SU-DHL-6 (cell line): ENCODE measurements around the gene KCNAB3.
A peak's percentile ranks its signal among the peaks of the same experiment; 100 is the strongest.

Source experiments
- H2AFZ ChIP-seq: fragments of 200-600 bp; sonication (generic); 2 replicates; pipeline ENCODE4 v1.6.1; 2014; ENCODE audit warnings: low read depth, mild to moderate bottlenecking, moderate library complexity, mixed read lengths, antibody characterized with exemption, low read length; ENCODE audit not compliant: severe bottlenecking
- H3F3A ChIP-seq: fragments of 200-600 bp; shearing (Covaris generic); 2 replicates; pipeline ENCODE4 v1.6.0; 2016; ENCODE audit warnings: antibody characterized with exemption, mild to moderate bottlenecking; ENCODE audit not compliant: insufficient read depth
- H3K27ac ChIP-seq: fragments of 200-600 bp; sonication (generic); 2 replicates; pipeline ENCODE4 v1.5.1; 2016; ENCODE audit warnings: low read depth, mild to moderate bottlenecking, low read length, moderate library complexity, mixed read lengths
- H3K27me3 ChIP-seq: fragments of 200-600 bp; sonication (generic), shearing (Covaris generic); 2 replicates; pipeline ENCODE4 v1.6.0; 2014; ENCODE audit warnings: mild to moderate bottlenecking, low read length
- H3K36me3 ChIP-seq: fragments of 200-600 bp; sonication (generic); 2 replicates; pipeline ENCODE4 v1.6.1; 2014; ENCODE audit warnings: mild to moderate bottlenecking, low read length, mixed read lengths
- H3K4me2 ChIP-seq: fragments of 300-600, 200-600 bp; shearing (Covaris generic), sonication (generic); 2 replicates; pipeline ENCODE4 v1.6.0; 2014; ENCODE audit warnings: low read length, low read depth, mild to moderate bottlenecking; ENCODE audit not compliant: poor library complexity, severe bottlenecking
- H3K4me3 ChIP-seq: fragments of 200-600 bp; sonication (generic); 2 replicates; pipeline ENCODE4 v1.5.1; 2014; ENCODE audit warnings: antibody characterized with exemption, low read length, mild to moderate bottlenecking, mixed read lengths; ENCODE audit not compliant: insufficient read depth, poor library complexity, severe bottlenecking
- H3K79me2 ChIP-seq: fragments of 200-600 bp; sonication (generic); 2 replicates; pipeline ENCODE4 v1.6.1; 2014; ENCODE audit warnings: mild to moderate bottlenecking, low read length, moderate library complexity; ENCODE audit not compliant: insufficient read depth
- H3K9ac ChIP-seq: fragments of 200-600 bp; sonication (generic); 2 replicates; pipeline ENCODE4 v1.7.0; 2014; ENCODE audit warnings: mild to moderate bottlenecking, low read length
- H3K9me2 ChIP-seq: fragments of 200-600 bp; sonication (generic); replicated peaks from 2 replicates; pipeline ENCODE4 v1.6.1; 2014; ENCODE audit warnings: low read length; ENCODE audit not compliant: insufficient read depth
- H3K9me3 ChIP-seq: fragments of 200-600 bp; sonication (generic); 2 replicates; pipeline ENCODE4 v1.6.1; 2014; ENCODE audit warnings: low read length, mixed read lengths; ENCODE audit not compliant: insufficient read depth
- H4K20me1 ChIP-seq: fragments of 200-600 bp; sonication (generic); 2 replicates; pipeline ENCODE4 v1.6.1; 2014; ENCODE audit warnings: low read depth, mild to moderate bottlenecking, antibody characterized with exemption, low read length, moderate library complexity, mixed read lengths
- CTCF ChIP-seq: fragments of 200-600 bp; sonication (generic); IDR thresholded peaks from one replicate; pipeline ENCODE4 v1.5.1; 2017; ENCODE audit warnings: antibody characterized with exemption, mild to moderate bottlenecking, low read length, moderate library complexity; ENCODE audit not compliant: insufficient read depth, poor library complexity, severe bottlenecking
- EZH2phosphoT487 ChIP-seq: fragments of 200-600 bp; sonication (generic), shearing (Covaris generic); conservative IDR thresholded peaks from 2 replicates; pipeline ENCODE4 v1.6.1; 2018; ENCODE audit warnings: mild to moderate bottlenecking, antibody characterized with exemption, low read length, moderate library complexity, mixed read lengths

The KCNAB3 gene

GRCh38 chr17:7887482-7888183 lies 42.0 kb downstream of the KCNAB3 start:
- Histone ChIP-seq H4K20me1 (no peaks in the 10 kb centered on the region), H3K4me2 (peak overlapping the region; percentile 86), H2AFZ (peak overlapping the region; percentile 68), H3K36me3 (no peaks in the 10 kb centered on the region), H3K9ac (peak overlapping the region; percentile 85), H3K9me2 (no peaks in the 10 kb centered on the region), H3K79me2 (peaks cover 44% of the 10 kb centered on the region), H3K9me3 (no peaks in the 10 kb centered on the region), H3F3A (peaks cover 28% of the 10 kb centered on the region), H3K4me3 (peak overlapping the region; percentile 77), H3K27me3 (no peaks in the 10 kb centered on the region), H3K27ac (peak overlapping the region; percentile 85)
- no peak for TF ChIP-seq CTCF
- no peak for TF ChIP-seq EZH2phosphoT487

GRCh38 chr17:7887038-7887481 lies 42.6 kb downstream of the KCNAB3 start:
- H3K4me3 ChIP-seq: peak overlapping the region; percentile 77
- peaks cover 49% of the 10 kb centered on the region for H3K79me2 ChIP-seq
- peak overlapping the region; percentile 85 for H3K27ac ChIP-seq

GRCh38 chr17:7886227-7887037 lies 43.2 kb downstream of the KCNAB3 start:
- H3F3A ChIP-seq: peaks cover 38% of the 10 kb centered on the region
- no peak overlapping the region for H2AFZ ChIP-seq
- H3K9me2 ChIP-seq: no peaks in the 10 kb centered on the region
- H4K20me1 ChIP-seq: no peaks in the 10 kb centered on the region
- TF ChIP-seq CTCF (no peak), EZH2phosphoT487 (no peak)
- H3K4me2 ChIP-seq: peak overlapping the region; percentile 86
- peak overlapping the region; percentile 85 for H3K9ac ChIP-seq
- no peaks in the 10 kb centered on the region for H3K36me3 ChIP-seq
- H3K79me2 ChIP-seq: peaks cover 49% of the 10 kb centered on the region
- no peaks in the 10 kb centered on the region for H3K27me3 ChIP-seq
- peak overlapping the region; percentile 77 for H3K4me3 ChIP-seq
- no peaks in the 10 kb centered on the region for H3K9me3 ChIP-seq
- H3K27ac ChIP-seq: peak overlapping the region; percentile 85

More at GRCh38 chr17:7887038-7887481, 42.6 kb downstream of the KCNAB3 start:
- Histone ChIP-seq H3K9me3 (no peaks in the 10 kb centered on the region), H3K9me2 (no peaks in the 10 kb centered on the region), H3K36me3 (no peaks in the 10 kb centered on the region), H3F3A (peaks cover 34% of the 10 kb centered on the region), H3K27me3 (no peaks in the 10 kb centered on the region), H3K9ac (peak overlapping the region; percentile 85), H3K4me2 (peak overlapping the region; percentile 86), H4K20me1 (no peaks in the 10 kb centered on the region), H2AFZ (no peak overlapping the region)
- TF ChIP-seq EZH2phosphoT487 (no peak), CTCF (no peak)
